Stimulated activated naive CD8-positive, alpha-beta T cell treated with anti-CD3 and anti-CD28 coated beads, Interleukin-15, Interleukin-2, amounts not matched to agents 100 U/mL and 50 U/mL, for 24 hours (primary cell): ENCODE results near the gene CRB3.
"Not testable (repeated sequence)": the region's sequence is repeated elsewhere in the genome, so short reads cannot be mapped to it uniquely, and the experiment has no call there.

Experiments used
- ATAC-seq: fragments of 150-1000 bp; cut with Tn5 transposase; one replicate; pipeline ENCODE4 v1.10.0; 2021
- DNase-seq: peaks from one replicate; pipeline ENCODE4 v3.0.0; 2021

Gene CRB3, protein sequence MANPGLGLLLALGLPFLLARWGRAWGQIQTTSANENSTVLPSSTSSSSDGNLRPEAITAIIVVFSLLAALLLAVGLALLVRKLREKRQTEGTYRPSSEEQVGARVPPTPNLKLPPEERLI

DNA sequence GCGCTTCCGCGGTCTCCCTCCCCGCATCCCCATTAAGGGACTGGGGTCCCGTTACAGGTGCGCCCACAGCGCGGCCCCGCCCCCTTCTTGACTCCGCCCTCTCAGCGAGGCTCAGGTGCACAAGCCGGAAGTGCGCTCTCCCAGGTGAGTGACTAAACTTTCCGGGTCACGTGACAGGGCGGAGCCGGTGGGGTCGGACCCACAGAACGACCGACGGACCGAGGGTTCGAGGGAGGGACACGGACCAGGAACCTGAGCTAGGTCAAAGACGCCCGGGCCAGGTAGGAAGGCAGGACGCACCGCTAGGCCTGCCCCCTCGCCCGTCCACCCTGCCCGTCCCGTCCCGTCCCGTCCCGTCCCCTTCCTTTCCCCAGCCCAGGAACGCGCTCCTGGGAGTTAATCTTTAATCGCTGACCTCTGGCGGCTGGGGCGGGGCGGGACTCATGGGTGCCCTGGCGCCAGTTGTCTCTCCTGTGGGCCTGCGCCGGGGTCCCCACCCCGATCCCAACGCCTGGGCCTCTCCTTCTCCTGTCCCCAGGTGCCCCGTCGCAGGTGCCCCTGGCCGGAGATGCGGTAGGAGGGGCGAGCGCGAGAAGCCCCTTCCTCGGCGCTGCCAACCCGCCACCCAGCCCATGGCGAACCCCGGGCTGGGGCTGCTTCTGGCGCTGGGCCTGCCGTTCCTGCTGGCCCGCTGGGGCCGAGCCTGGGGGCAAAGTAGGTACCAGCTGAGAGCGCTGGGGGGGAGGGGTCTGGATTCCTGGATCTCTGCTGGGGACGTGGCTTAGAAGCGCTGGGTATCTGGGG, at the start of gene CRB3:
CRB3 (plus strand) TSS at position 202 of the 804 bp plus-strand sequence; CDS start at position 633, 431 bp downstream.
- peak; percentile 30 for DNase-seq
- no peak for ATAC-seq

GRCh38 chr19:6414793-6415590, 49.1 kb upstream of the CRB3 start:
- DNase-seq (no peak), ATAC-seq (no peak)

DNA sequence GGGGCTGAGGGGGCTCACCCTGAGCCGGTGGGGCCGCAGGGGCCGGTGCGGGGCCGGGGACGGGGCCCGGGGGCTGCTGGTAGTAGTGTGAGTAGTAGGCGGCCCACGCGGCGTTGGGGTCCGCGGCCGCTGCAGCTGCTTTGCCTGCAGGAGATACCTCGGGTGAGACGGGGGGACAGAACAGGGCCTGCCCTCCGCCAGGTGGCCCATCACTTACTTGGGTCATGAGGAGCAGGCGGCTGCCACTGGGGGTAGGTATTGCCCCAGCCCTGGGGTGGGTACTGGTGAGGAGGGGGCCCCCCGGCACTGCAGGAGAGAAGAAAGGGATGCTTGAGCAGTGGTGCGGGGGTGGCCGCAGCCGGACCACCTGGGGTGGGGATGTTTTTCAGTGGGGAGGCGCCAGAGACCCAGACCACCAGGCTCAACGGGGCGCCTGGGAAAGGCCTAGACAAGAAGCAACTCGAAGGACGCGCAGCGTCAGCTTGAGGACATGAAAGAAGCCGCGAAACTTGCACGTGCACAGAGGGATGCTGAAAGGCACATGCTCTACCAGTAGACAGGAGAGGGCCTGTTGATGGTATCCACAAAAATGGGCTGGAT, 48.4 kb upstream of the CRB3 start:
- DNase-seq, result no peak
- ATAC-seq, result no peak

DNA sequence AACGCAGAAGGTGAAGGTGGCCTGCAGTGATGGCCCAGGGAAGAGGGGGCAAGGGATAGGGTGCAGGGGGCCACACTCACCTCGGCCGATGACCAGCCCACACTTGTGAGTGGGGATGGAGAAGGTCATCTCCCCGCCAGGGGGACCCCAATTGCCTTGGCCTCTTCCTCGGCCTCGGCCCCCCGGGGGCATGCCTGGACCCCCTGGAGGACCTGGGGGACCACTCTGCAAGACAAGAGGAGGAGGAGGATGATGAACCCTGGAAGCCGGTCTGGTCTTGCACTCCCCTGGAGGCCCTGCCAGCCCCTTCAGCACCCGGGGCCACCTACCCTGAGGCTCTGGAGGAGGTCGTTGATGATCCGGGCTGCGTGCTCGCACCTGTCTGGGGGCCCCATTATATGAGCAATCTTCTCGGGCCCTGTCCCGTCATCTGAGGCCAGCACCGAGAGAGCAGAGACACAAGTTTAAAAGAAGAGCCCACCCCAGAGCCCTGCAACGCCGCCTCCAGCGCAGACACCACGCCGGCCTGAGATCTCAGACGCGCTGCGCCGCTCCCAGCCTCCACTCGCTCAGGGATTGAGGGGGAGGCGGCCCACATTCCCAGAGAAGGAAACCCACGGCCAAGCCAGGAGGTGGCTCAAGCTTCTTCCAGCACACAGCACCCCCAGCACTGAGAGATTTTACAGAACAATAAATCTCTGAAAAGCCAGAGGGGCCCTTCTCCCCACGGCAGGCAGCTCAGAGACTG, 47.2 kb upstream of the CRB3 start:
- no peak for DNase-seq
- no peak for ATAC-seq

GRCh38 chr19:6417713-6418561, 46.1 kb upstream of the CRB3 start:
- DNase-seq (no peak), ATAC-seq (no peak)

- ATAC-seq (no peak), DNase-seq (no peak)
Observed at GRCh38 chr19:6418562-6418932, 45.5 kb upstream of the CRB3 start.

DNA sequence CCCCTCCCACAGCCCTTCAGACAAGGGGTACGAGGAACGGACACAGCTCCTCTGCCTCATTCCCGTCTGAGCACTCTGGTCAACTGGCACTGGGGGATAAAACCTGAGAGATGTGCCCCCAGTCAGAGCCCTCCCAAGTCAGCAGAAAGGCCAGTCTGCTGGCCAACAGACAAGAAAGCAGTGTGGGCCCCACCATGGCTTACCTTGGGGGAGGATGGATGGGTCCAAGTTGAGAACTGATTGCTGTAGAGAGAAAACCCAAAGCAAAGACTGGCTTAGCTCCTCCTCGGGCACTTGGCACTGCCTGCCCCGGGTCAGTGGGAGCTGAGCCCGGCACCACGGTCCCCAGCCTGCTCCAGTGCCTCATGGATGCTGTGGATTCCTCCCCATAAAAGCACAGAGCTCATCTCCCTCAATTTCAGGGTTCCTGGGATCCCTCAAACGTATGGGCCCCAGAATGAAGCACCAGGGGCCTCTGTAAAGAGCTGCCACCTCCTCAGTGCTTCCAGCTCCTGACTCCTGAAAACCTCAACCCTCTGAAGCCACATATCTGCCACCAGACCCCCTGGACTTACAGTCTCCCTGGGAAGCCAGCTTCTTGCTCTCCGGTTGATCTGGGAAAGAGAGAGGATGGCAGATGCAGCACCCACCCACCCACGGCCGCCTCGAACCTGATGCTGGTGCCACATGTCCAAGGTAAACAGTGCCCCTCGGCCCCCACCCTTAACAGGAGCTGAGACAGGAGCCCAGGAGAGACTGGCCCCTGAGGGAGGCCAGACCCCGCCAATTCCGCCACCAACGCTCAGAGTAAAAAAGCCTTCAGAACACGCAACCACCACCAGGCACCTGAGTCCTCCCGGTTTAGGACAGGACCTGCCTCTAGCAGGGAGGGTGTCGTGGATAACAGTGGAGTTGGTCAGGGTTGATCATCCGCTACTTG, 42.7 kb upstream of the CRB3 start:
- ATAC-seq (no peak), DNase-seq (no peak)

- no peak for ATAC-seq
- DNase-seq, result peak; percentile 55
Observed at GRCh38 chr19:6423499-6424194, 40.4 kb upstream of the CRB3 start.

DNA sequence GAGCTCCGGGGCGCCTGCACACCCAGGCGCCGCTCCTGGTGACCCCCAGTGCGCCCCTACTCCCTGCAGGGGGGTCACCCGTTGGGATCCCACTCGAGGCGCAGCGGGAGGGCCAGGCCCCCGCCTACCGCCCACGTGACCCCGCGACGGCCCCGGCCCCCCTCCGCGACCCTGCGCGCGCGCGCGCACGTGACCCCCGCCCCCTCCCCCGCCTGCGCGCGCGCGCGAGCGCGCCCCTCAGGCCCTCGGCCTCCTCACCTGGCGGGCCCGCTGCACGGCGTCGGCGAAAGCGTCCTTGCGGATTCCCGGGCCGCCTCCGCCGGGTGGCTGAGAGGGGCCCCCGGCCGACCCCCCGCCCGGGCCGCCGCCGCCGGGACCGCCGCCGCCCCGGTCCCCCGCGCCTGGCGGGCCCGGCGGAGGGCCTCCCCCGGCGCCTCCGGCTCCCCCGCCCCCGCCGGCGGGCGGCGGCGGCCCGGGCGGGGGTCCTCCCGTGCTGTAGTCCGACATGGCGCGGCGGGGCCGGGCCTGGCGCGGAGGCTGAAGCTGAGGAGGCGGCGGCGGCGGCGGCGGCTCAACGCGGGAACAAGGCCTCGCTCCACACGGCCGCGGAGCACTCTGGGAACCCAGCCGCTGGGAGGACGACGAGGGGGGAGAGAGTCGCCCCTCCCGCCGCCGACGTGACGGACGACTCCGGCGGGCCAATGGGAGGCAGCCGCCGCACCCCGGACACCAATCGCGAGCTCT, 39.7 kb upstream of the CRB3 start, which contains the start of gene KHSRP:
KHSRP (minus strand) TSS at position 617 of the 744 bp plus-strand sequence; CDS start at position 507, 110 bp downstream.
- ATAC-seq, result no peak
- DNase-seq, result peak; percentile 49

DNA sequence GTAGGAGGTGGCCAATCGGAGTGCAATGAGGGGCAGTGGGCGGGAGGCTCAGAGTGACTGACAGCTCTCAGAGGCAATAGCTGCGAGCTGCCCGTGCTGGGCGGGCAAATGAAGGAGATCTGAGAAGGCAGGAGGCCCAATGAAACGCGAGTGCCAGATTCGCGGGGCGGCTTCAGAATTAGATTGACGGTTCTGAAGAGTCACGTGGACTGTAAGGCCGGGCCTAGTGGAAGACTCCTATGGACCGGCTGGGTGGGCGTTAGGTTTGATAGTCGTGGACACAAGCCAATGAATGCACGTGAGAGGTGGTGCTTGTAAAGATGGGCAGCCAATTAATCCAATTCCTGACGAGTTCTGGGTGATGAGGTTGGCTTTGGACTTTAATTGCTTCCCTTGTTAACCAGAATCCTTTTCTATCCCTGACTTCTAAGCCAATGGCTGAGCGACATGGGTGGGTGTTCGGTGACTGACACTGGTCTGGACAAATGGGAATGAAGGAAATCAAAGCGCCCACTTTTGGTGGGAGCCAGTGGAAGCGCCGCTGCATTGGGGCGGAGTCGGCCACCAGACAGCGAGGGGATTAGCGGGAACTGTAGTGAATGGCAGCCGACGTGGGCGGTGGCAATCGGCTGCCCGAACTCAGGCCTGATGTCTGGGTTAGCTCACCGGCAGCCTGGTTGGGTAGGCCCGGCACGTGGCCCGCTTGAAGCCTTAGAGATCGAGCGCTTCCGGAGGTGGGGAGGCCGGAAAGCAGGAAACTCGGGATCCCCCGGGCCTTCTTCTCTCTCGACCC, 38.9 kb upstream of the CRB3 start:
- peak; percentile 98 for DNase-seq

GRCh38 chr19:6425732-6426620, 38.1 kb upstream of the CRB3 start:
- ATAC-seq (no peak), DNase-seq (no peak)

More for the DNA sequence above, 38.9 kb upstream of the CRB3 start:
- ATAC-seq, result peak; percentile 92

GRCh38 chr19:6427131-6427530, 36.9 kb upstream of the CRB3 start:
- no peak for DNase-seq
- ATAC-seq, result no peak

- not testable (repeated sequence) for ATAC-seq, DNase-seq
Observed at GRCh38 chr19:6428692-6429418, 35.2 kb upstream of the CRB3 start.

GRCh38 chr19:6429419-6430221, 34.5 kb upstream of the CRB3 start:
- DNase-seq (no peak), ATAC-seq (no peak)

GRCh38 chr19:6431891-6432290, 32.2 kb upstream of the CRB3 start:
- DNase-seq (no peak), ATAC-seq (no peak)
